ENCODE measurements around the gene GALNT7.

GALNT7 gene

DNA sequence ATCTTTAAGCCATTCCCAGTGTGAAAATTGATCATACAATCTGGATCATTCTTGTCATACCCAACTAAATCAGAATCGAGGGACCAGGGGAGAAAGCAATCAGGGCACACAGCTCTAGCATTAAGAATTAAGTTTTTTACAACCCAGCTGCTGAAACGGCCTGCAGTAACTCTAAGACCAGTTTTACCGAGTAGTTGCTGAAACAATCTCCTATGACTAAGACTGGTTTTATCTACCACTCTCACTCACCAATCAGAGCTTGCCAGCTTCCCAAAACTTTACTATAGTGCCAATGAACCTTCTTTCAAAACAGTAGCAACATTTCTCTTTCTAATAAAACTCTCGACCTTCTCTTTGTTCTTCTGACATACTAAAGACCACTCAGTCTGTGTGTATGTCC lies 199.3 kb downstream of the GALNT7 start:
- TF ChIP-seq, protein P1, sequence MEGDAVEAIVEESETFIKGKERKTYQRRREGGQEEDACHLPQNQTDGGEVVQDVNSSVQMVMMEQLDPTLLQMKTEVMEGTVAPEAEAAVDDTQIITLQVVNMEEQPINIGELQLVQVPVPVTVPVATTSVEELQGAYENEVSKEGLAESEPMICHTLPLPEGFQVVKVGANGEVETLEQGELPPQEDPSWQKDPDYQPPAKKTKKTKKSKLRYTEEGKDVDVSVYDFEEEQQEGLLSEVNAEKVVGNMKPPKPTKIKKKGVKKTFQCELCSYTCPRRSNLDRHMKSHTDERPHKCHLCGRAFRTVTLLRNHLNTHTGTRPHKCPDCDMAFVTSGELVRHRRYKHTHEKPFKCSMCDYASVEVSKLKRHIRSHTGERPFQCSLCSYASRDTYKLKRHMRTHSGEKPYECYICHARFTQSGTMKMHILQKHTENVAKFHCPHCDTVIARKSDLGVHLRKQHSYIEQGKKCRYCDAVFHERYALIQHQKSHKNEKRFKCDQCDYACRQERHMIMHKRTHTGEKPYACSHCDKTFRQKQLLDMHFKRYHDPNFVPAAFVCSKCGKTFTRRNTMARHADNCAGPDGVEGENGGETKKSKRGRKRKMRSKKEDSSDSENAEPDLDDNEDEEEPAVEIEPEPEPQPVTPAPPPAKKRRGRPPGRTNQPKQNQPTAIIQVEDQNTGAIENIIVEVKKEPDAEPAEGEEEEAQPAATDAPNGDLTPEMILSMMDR (IDR thresholded peaks at IDR 0.05; ENCODE audit: low read depth, low read length, missing control alignments), result no peak
- in situ Hi-C loops (cut with HindIII; ENCODE audit: low pct_ligation_motif_present, low sequenced_read_pairs), result no loop called here
- DNase-seq, result no peak
- Histone ChIP-seq H3K27me3 (replicated peaks) (no peaks in the 10 kb centered on the region), H3K27ac (no peak overlapping the region), H3K4me3 (ENCODE audit: low read depth, low read length) (no peak overlapping the region), H3K36me3 (replicated peaks) (no peaks in the 10 kb centered on the region)

DNA sequence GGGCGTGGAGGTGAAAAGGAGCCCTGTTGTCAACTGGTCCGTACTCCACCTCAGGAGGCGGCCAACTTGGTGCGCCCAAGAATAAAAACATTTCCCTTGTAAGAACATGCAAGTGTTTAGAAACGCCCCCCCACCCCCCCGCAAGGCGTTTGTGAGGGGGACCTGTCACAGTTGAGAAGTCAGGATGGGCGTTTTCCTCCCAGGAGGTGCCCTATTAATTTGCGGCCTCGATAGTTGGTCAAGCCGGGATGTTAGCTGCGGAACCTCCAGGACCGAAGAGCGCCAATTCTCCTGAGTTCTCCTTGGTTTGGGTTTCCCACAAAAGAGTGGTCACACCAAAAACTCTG lies 201.5 kb downstream of the GALNT7 start:
- H3K36me3 ChIP-seq (replicated peaks), result no peaks in the 10 kb centered on the region
- H3K27ac ChIP-seq, result peak overlapping the region; percentile 62
- TF ChIP-seq, protein P1 (IDR thresholded peaks at IDR 0.05; ENCODE audit: low read depth, low read length, missing control alignments), result no peak
- peak overlapping the region; percentile 86 for H3K4me3 ChIP-seq (ENCODE audit: low read depth, low read length)
- in situ Hi-C loops (cut with HindIII; ENCODE audit: low pct_ligation_motif_present, low sequenced_read_pairs), result no loop called here
- peak; percentile 53 for DNase-seq
- no peaks in the 10 kb centered on the region for H3K27me3 ChIP-seq (replicated peaks)

DNA sequence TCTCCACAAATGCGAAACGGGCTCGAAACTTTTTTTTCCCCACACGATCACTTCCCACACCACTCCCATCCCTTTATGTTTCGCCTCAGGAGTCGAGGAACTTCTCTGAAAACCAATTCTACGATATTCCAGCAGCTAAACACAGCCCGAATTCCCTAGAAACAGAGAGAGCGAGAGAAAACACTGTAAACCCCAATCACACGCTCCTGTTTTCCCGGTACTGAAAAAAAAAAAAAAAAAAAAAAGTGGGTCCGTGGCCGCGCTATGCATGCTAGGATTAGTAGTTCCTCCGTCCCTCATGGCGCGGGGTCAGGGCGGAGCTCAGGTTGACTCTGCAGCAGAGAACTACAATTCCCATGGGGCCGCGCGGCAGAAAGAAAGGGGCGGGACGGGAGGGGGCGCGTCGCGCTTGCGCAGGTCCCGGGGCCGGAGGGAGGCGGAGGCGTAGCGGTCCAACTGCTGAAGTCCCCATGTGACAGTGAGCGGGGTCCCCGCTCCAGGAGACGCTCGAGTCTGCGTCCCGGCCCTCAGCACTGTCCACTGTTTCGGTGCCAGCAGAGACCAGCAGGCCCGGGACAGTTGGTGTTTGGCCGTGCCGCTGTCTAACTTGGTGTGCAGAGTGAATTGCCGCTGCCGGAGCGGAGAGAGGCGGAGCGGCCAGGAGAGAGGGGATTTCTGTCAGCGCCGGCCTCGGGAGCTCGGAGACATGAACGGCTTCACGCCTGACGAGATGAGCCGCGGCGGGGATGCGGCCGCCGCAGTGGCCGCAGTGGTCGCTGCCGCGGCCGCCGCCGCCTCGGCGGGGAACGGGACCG lies 202.1 kb downstream of the GALNT7 start, which contains the start of gene SAP30:
Gene SAP30 (plus strand): TSS at position 478 of the 815 bp plus-strand sequence. CDS start 229 bp downstream, at position 707.
- DNase-seq, result peak; percentile 97
- no peaks in the 10 kb centered on the region for H3K36me3 ChIP-seq (replicated peaks)
- TF ChIP-seq, protein P1 (IDR thresholded peaks at IDR 0.05; ENCODE audit: low read depth, low read length, missing control alignments), result no peak
- H3K27ac ChIP-seq, result peak within 1 kb of the TSS; percentile 73
- no peaks in the 10 kb centered on the region for H3K27me3 ChIP-seq (replicated peaks)
- peak within 1 kb of the TSS; percentile 86 for H3K4me3 ChIP-seq (ENCODE audit: low read depth, low read length)
- in situ Hi-C loops (cut with HindIII; ENCODE audit: low pct_ligation_motif_present, low sequenced_read_pairs), result no loop called here

DNA sequence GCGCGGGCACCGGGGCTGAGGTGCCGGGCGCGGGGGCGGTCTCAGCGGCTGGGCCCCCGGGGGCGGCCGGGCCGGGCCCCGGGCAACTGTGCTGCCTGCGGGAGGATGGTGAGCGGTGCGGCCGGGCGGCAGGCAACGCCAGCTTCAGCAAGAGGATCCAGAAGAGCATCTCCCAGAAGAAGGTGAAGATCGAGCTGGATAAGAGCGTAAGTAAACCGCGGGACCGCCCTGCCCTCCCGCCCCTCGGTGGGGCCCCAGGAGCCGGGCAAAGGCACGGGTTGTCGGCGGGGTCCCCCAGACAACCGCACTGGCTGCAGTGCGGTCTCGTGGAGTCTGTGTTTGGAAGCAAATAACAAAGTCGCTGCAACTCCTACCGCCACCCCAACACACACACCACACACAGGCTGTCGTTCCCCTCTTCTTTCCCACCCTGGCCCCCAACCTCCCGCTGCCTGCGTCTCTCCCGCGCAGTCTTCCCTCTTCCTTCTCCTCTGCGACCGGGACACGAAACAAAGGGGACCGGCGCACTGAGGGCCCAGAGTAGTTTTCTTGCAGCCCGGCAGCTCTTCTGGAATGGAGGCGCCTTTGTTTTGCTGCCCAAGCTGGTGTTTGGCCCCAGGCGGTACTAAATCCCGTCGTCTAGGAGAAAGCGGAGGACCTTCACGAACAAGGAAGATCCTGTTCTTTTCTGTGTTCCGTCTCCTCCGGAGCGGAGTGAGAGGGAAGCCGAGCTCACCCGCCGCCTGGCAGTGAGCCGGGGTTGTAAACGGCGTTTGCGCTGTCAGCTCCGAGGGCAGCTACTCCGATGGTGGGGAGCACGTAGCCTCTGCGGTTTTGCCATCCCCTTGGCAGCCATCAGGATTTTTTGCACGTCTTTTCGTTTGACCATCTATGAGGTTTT lies 202.9 kb downstream of the GALNT7 start:
- DNase-seq, result peak; percentile 55
- in situ Hi-C loops (cut with HindIII; ENCODE audit: low pct_ligation_motif_present, low sequenced_read_pairs), result no loop called here
- Histone ChIP-seq H3K36me3 (replicated peaks) (no peaks in the 10 kb centered on the region), H3K27ac (peak overlapping the region; percentile 73), H3K27me3 (replicated peaks) (no peaks in the 10 kb centered on the region), H3K4me3 (ENCODE audit: low read depth, low read length) (peak overlapping the region; percentile 86)
- TF ChIP-seq, protein P1 (IDR thresholded peaks at IDR 0.05; ENCODE audit: low read depth, low read length, missing control alignments), result no peak

Measured in brain microvascular endothelial cell (primary cell).